ENCODE measurements around the gene ASTN2. TPM values are rescaled to one million over a fixed set of nuclear protein-coding genes. Genes with fewer than 3 reads are reported as not detected.

ASTN2 gene
- total and polyA plus RNA-seq, 4 donors: 0.57 to 2.9 (median 1.4) TPM

GRCh38 chr9:116749772-116750171 is 665.1 kb downstream of the ASTN2 start:
- no peaks in the 10 kb centered on the region for H3K27me3 ChIP-seq (ENCODE audit: control insufficient read depth in 4 of 4, insufficient read depth in 4 of 4, low read length in 3 of 4)
- H3K9me3 ChIP-seq (ENCODE audit: control insufficient read depth in 4 of 4, low read length in 3 of 4): no peaks in the 10 kb centered on the region

GRCh38 chr9:116749176-116749575 is 665.7 kb downstream of the ASTN2 start:
- no peaks in the 10 kb centered on the region for H3K4me1 ChIP-seq (ENCODE audit: control insufficient read depth in 4 of 4, insufficient read depth in 4 of 4, low read length in 3 of 4)
- no peak overlapping the region for H3K9ac ChIP-seq (ENCODE audit: low read depth in 1 of 2, low read length in 2 of 2)
- H3K27ac ChIP-seq (ENCODE audit: low read depth in 1 of 2, low read length in 2 of 2): no peak overlapping the region
- 95% methylated on average over 3 of the region's 3 CpGs for WGBS
- H3K27me3 ChIP-seq (ENCODE audit: control insufficient read depth in 4 of 4, insufficient read depth in 4 of 4, low read length in 3 of 4): no peaks in the 10 kb centered on the region
- no peak for DNase-seq (ENCODE audit: low spot score)
- no peaks in the 10 kb centered on the region for H3K9me3 ChIP-seq (ENCODE audit: control insufficient read depth in 4 of 4, low read length in 3 of 4)
- no peaks in the 10 kb centered on the region for H3K36me3 ChIP-seq (ENCODE audit: control insufficient read depth in 4 of 4, insufficient read depth in 3 of 4, low read depth in 1 of 4, low read length in 3 of 4)
- H3K4me3 ChIP-seq (ENCODE audit: low read depth in 1 of 3, low read length in 3 of 3): no peak overlapping the region
- TF ChIP-seq SP1 (IDR thresholded peaks at IDR 0.05) (no peak), RXRA (IDR thresholded peaks at IDR 0.05) (no peak), ZBTB33 (IDR thresholded peaks at IDR 0.05) (no peak), HNF4A (conservative IDR thresholded peaks at IDR 0.05) (no peak), JUND (IDR thresholded peaks at IDR 0.05) (no peak), FOXA2 (IDR thresholded peaks at IDR 0.05) (no peak), FOXA1 (IDR thresholded peaks at IDR 0.05) (no peak), ATF3 (IDR thresholded peaks at IDR 0.05) (no peak), YY1 (IDR thresholded peaks at IDR 0.05) (no peak), EGR1 (IDR thresholded peaks at IDR 0.05; ENCODE audit: low read depth in 2 of 2) (no peak)

More at GRCh38 chr9:116749772-116750171, 665.1 kb downstream of the ASTN2 start:
- DNase-seq (ENCODE audit: low spot score): no peak
- TF ChIP-seq ZBTB33 (IDR thresholded peaks at IDR 0.05) (no peak), YY1 (IDR thresholded peaks at IDR 0.05) (no peak), SP1 (IDR thresholded peaks at IDR 0.05) (no peak), CTCF (IDR thresholded peaks at IDR 0.05; ENCODE audit: low read depth, low read length, missing input control) (no peak), JUND (IDR thresholded peaks at IDR 0.05) (no peak), RAD21 (IDR thresholded peaks at IDR 0.05) (no peak), TAF1 (conservative IDR thresholded peaks at IDR 0.05) (no peak), RXRA (IDR thresholded peaks at IDR 0.05) (no peak), FOXA1 (IDR thresholded peaks at IDR 0.05) (no peak), FOXA2 (IDR thresholded peaks at IDR 0.05) (no peak), GABPA (IDR thresholded peaks at IDR 0.05 in 1 of 2, conservative IDR thresholded peaks at IDR 0.05 in 1 of 2) (no peak), HNF4A (conservative IDR thresholded peaks at IDR 0.05) (no peak), NR2F2 (IDR thresholded peaks at IDR 0.05) (no peak), HNF4G (IDR thresholded peaks at IDR 0.05) (no peak), MAX (IDR thresholded peaks at IDR 0.05) (no peak), EGR1 (IDR thresholded peaks at IDR 0.05; ENCODE audit: low read depth in 2 of 2) (no peak), ATF3 (IDR thresholded peaks at IDR 0.05) (no peak)
- no peaks in the 10 kb centered on the region for H3K4me1 ChIP-seq (ENCODE audit: control insufficient read depth in 4 of 4, insufficient read depth in 4 of 4, low read length in 3 of 4)
- no peak overlapping the region for H3K4me3 ChIP-seq (ENCODE audit: low read depth in 1 of 3, low read length in 3 of 3)
- no peaks in the 10 kb centered on the region for H3K36me3 ChIP-seq (ENCODE audit: control insufficient read depth in 4 of 4, insufficient read depth in 3 of 4, low read depth in 1 of 4, low read length in 3 of 4)
- no peak overlapping the region for H3K27ac ChIP-seq (ENCODE audit: low read depth in 1 of 2, low read length in 2 of 2)
- WGBS: 67% methylated on average over 2 of the region's 2 CpGs
- no peak overlapping the region for H3K9ac ChIP-seq (ENCODE audit: low read depth in 1 of 2, low read length in 2 of 2)

Measured in liver (tissue), 9 donors.